ENCODE results near the gene PLCL1. TPM values are rescaled to one million over a fixed set of nuclear protein-coding genes. Genes with fewer than 3 reads are reported as not detected.

Gene PLCL1
- total and polyA plus RNA-seq, 8 donors: 0.93 to 28.7 (median 3.1) TPM

DNA sequence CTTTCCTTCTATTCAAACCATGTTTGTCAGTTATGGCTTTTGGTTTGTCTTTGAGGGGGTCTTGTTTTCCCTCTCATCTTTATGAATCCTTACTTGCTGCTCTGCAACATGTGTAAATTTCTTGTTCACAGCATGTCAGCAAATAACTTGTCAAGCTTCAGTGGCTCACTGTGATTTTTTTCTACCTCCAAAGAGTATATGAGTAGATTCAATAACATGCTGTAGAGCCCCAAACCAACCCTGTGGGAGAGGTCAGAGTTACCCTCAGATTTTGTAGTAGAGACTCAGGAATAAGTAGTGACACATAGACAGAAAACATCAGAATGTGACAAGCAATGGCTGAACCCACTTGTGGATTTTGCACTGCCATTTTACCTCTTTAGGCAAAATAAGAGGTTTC, 121.6 kb downstream of the PLCL1 start:
- Histone ChIP-seq H3K4me3 (no peak overlapping the region), H3K27me3 (no peaks in the 10 kb centered on the region)
- TF ChIP-seq POLR2A (IDR thresholded peaks at IDR 0.05): no peak
- no peak for TF ChIP-seq EP300 (IDR thresholded peaks at IDR 0.05)
- TF ChIP-seq, protein P1, sequence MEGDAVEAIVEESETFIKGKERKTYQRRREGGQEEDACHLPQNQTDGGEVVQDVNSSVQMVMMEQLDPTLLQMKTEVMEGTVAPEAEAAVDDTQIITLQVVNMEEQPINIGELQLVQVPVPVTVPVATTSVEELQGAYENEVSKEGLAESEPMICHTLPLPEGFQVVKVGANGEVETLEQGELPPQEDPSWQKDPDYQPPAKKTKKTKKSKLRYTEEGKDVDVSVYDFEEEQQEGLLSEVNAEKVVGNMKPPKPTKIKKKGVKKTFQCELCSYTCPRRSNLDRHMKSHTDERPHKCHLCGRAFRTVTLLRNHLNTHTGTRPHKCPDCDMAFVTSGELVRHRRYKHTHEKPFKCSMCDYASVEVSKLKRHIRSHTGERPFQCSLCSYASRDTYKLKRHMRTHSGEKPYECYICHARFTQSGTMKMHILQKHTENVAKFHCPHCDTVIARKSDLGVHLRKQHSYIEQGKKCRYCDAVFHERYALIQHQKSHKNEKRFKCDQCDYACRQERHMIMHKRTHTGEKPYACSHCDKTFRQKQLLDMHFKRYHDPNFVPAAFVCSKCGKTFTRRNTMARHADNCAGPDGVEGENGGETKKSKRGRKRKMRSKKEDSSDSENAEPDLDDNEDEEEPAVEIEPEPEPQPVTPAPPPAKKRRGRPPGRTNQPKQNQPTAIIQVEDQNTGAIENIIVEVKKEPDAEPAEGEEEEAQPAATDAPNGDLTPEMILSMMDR (IDR thresholded peaks at IDR 0.05): no peak
- no peak for TF ChIP-seq POLR2AphosphoS5 (IDR thresholded peaks at IDR 0.05)

GRCh38 chr2:197926673-197927072, 122.3 kb downstream of the PLCL1 start:
- no peaks in the 10 kb centered on the region for H3K4me1 ChIP-seq
- no peak overlapping the region for H3K4me3 ChIP-seq
- TF ChIP-seq POLR2AphosphoS5 (IDR thresholded peaks at IDR 0.05) (no peak), POLR2A (IDR thresholded peaks at IDR 0.05) (no peak), EP300 (IDR thresholded peaks at IDR 0.05) (no peak)
- TF ChIP-seq, protein P1 (IDR thresholded peaks at IDR 0.05): no peak
- no peak for DNase-seq
- 78 to 83% (median 80%) methylated on average over 4 of the region's 4 CpGs for WGBS, 5 donors
- no peaks in the 10 kb centered on the region for H3K27me3 ChIP-seq
- intact Hi-C loops (cut with DNase I; ENCODE audit: low total_unique reads): no loop called here
- no peak overlapping the region for H3K27ac ChIP-seq
- H3K36me3 ChIP-seq: no peaks in the 10 kb centered on the region
- no peaks in the 10 kb centered on the region for H3K9me3 ChIP-seq

More for the DNA sequence above, 121.6 kb downstream of the PLCL1 start:
- DNase-seq: no peak
- intact Hi-C loops (cut with DNase I; ENCODE audit: low total_unique reads): no loop called here
- Histone ChIP-seq H3K36me3 (no peaks in the 10 kb centered on the region), H3K27ac (no peak overlapping the region), H3K4me1 (no peaks in the 10 kb centered on the region), H3K9me3 (no peaks in the 10 kb centered on the region)

DNA sequence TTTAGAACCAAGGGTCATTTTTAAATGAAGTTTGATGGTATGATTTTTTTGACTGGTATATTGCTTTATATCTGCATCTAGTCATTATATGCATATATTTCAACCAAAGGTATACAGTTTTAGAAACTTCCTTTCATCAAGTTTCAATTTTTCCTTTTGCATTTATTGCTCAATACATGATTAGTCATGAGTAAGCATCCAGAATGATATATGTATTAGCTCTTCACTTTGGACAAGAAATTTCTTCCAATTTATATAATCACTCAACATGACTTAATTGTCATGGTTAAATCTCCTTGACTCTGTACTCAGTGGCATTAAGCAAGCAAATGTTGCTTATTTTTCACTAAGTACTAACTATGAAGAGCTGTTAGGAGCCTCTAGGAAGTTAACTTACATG, 123.6 kb downstream of the PLCL1 start:
- Histone ChIP-seq H3K27me3 (no peaks in the 10 kb centered on the region), H3K36me3 (no peaks in the 10 kb centered on the region), H3K27ac (no peak overlapping the region), H3K9me3 (no peaks in the 10 kb centered on the region), H3K4me1 (no peaks in the 10 kb centered on the region), H3K4me3 (no peak overlapping the region)
- no peak for TF ChIP-seq EP300 (IDR thresholded peaks at IDR 0.05)
- TF ChIP-seq, protein P1 (IDR thresholded peaks at IDR 0.05): no peak
- TF ChIP-seq POLR2A (IDR thresholded peaks at IDR 0.05): no peak
- no peak for DNase-seq
- intact Hi-C loops (cut with DNase I; ENCODE audit: low total_unique reads): no loop called here

DNA sequence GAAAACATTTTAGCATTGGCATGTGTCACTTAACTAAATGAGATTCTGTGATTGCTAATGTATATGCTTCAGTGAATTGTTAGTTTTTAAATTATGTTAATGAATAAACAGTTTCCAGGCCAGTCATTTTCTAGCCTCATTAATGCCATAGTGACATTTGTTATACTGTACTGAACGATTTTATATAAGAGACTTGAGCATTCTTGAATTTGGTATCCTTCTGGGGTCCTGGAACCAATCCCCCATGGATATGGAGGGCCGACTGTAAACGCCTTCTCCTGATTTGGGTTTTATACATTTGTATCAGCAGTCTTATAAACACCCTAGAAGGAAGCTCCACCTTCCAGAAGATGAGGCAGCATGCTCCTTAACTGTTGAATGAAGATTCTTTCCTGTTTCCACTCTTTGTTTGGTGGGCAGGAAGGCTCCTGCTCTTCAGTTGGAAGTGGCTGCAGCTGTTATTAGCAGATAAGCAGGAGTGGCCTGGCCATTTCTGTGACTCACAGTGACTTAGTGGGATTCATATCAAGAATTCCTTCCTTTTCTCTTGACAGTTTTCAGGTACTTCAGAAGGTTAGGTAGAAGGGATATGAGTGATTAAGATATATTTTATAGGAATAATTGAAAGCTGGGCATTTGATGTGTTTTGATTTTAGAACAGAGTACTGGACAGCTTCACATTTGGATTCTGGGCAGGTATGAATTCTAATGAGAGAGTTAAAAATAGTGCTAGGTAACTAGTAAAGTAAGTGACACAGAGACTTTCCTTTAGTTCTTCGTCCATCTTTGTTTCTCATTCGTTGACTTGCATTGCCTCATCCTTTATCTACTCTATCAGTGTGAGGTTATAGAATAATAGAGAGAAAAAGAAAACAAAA, 124.9 kb downstream of the PLCL1 start:
- Histone ChIP-seq H3K9me3 (no peaks in the 10 kb centered on the region), H3K27ac (no peak overlapping the region), H3K4me1 (no peaks in the 10 kb centered on the region), H3K4me3 (no peak overlapping the region), H3K27me3 (no peaks in the 10 kb centered on the region), H3K36me3 (no peaks in the 10 kb centered on the region)
- intact Hi-C loops (cut with DNase I; ENCODE audit: low total_unique reads): no loop called here
- 80 to 85% (median 82%) methylated on average over 5 of the region's 5 CpGs for WGBS, 5 donors
- no peak for DNase-seq
- TF ChIP-seq EP300 (IDR thresholded peaks at IDR 0.05) (no peak), POLR2A (IDR thresholded peaks at IDR 0.05) (no peak), POLR2AphosphoS5 (IDR thresholded peaks at IDR 0.05) (no peak)
- TF ChIP-seq, protein P1 (IDR thresholded peaks at IDR 0.05): no peak
